HFFc6 (cell line): Measurements from ENCODE around the gene TUB. TPM values are rescaled to one million over a fixed set of nuclear protein-coding genes. Genes with fewer than 3 reads are reported as not detected.
A peak's percentile ranks its signal among the peaks of the same experiment; 100 is the strongest.

ENCODE experiments used
- DNase-seq: peaks from one replicate; pipeline ENCODE4 v3.0.0-alpha.2; 2018
- H3K27ac Mint-ChIP-seq: 2 replicates; pipeline ENCODE4 v1.8.0; 2020; ENCODE audit warnings: mild to moderate bottlenecking, mixed read lengths
- H3K27me3 Mint-ChIP-seq: 2 replicates; pipeline ENCODE4 v1.8.0; 2021; ENCODE audit warnings: mild to moderate bottlenecking, moderate library complexity, mixed read lengths; ENCODE audit not compliant: insufficient read depth
- H3K36me3 Mint-ChIP-seq: 2 replicates; pipeline ENCODE4 v1.8.0; 2021; ENCODE audit warnings: low read depth, mixed read lengths
- H3K4me1 Mint-ChIP-seq: 2 replicates; pipeline ENCODE4 v1.8.0; 2020; ENCODE audit warnings: low read depth, mixed read lengths
- H3K4me3 Mint-ChIP-seq: 2 replicates; pipeline ENCODE4 v1.8.0; 2020; ENCODE audit warnings: mild to moderate bottlenecking, moderate library complexity, mixed read lengths
- H3K9me3 Mint-ChIP-seq: 2 replicates; pipeline ENCODE4 v1.8.0; 2020; ENCODE audit warnings: mild to moderate bottlenecking, mixed read lengths
- CTCF ChIP-seq: fragments of 200-600 bp; sonication (generic); IDR thresholded peaks from 2 replicates; pipeline ENCODE4 v1.5.0; 2021; ENCODE audit warnings: antibody characterized with exemption, mild to moderate bottlenecking
- total RNA-seq, 6 experiments: library from RNA; stranded (reverse); fragmentation: NEBNext Ultra II Directional; extraction: Animal tissue kit (Norgen Biotek cat#: 25700); gene quantifications; 2 replicates in 1 of 6; 3 replicates in 5 of 6; pipeline ENCODE4 v1.2.3, GENCODE V29; 2021

The TUB gene
- total RNA-seq, 6 experiments from 2014 or later: 1.7 to 10.1 (median 1.8) TPM

DNA sequence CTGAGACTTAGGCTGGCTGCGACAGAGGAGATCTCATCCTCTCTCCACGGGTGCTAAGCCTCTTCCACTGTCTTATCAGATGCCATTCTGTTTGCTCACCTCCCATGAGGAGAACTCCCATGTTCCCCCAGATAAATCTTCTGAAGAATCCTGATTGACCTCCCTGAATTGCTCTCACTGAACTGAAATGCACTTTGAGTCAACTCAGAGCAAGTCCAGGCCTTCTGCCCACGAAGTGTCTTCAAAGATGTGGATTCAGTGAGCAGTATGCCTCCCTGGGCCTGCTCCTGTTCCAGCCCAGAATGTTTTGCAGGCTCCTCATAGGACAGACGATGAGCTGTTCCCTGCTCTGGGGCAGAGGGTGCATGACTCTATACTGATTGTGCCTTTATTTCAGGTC lies 17.4 kb downstream of the TUB start:
- Mint-ChIP-seq H3K4me3 (no peak overlapping the region; the same call in 1 of the 2 replicates), H3K27me3 (no peaks in the 10 kb centered on the region; the same call in none of the 2 replicates), H3K4me1 (peaks cover 23% of the 10 kb centered on the region), H3K27ac (peak overlapping the region; percentile 75), H3K36me3 (no peaks in the 10 kb centered on the region), H3K9me3 (no peaks in the 10 kb centered on the region)
- peak; percentile 71 for DNase-seq
- TF ChIP-seq CTCF: no peak

- DNase-seq: peak; percentile 44
- H3K9me3 Mint-ChIP-seq: no peaks in the 10 kb centered on the region
- H3K4me3 Mint-ChIP-seq: no peak overlapping the region
- H3K36me3 Mint-ChIP-seq: no peaks in the 10 kb centered on the region
- no peak for TF ChIP-seq CTCF
- H3K27me3 Mint-ChIP-seq: no peaks in the 10 kb centered on the region; the same call in none of the 2 replicates
- peak overlapping the region; percentile 75 for H3K27ac Mint-ChIP-seq
- peaks cover 23% of the 10 kb centered on the region for H3K4me1 Mint-ChIP-seq
These were observed 17.9 kb downstream of the TUB start for GRCh38 chr11:8098879-8099278.

GRCh38 chr11:8099291-8099899 lies 18.4 kb downstream of the TUB start:
- Mint-ChIP-seq H3K36me3 (no peaks in the 10 kb centered on the region), H3K27me3 (no peaks in the 10 kb centered on the region; the same call in none of the 2 replicates), H3K27ac (peak overlapping the region; percentile 75), H3K4me1 (peaks cover 23% of the 10 kb centered on the region), H3K4me3 (no peak overlapping the region), H3K9me3 (no peaks in the 10 kb centered on the region)
- TF ChIP-seq CTCF: peak; percentile 94
- DNase-seq: peak; percentile 74

DNA sequence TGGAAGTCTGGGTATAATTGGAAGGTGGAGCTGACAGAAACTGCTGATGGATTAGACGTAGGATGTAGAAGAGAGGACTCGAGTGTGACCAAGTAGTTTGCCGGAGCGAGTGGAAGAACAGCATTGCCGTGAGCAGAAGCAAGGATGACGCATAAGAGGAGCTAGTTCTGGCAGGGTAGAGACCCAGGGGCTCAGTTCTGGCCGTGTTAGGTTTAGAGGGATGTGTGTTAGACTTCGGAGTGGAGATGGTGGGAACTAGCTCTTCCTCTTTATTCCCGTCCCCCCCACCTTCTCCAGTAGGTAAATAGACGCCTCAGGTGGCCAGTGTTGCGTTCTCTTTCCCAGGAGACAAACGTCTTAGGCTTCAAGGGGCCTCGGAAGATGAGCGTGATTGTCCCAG lies 19.1 kb downstream of the TUB start:
- Mint-ChIP-seq H3K27me3 (no peaks in the 10 kb centered on the region; the same call in 1 of the 2 replicates), H3K27ac (no peak overlapping the region), H3K9me3 (no peaks in the 10 kb centered on the region), H3K4me3 (no peak overlapping the region), H3K4me1 (peaks cover 23% of the 10 kb centered on the region), H3K36me3 (no peaks in the 10 kb centered on the region)
- DNase-seq: no peak
- no peak for TF ChIP-seq CTCF

DNA sequence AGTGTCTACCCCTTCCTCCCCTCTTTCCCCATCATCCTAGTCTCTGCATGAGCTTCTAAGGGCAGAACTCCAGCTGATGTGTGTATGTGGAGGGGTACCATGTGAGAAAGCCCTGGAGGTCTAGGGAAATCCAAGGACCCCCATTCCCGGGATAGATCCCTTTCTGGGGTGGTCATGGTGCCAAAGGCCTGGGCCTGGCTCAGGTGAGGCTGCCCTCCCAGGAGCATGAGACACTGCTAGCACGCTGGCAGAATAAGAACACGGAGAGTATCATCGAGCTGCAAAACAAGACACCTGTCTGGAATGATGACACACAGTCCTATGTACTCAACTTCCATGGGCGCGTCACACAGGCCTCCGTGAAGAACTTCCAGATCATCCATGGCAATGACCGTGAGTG lies 19.6 kb downstream of the TUB start:
- Mint-ChIP-seq H3K27me3 (no peaks in the 10 kb centered on the region; the same call in 1 of the 2 replicates), H3K27ac (no peak overlapping the region), H3K36me3 (no peaks in the 10 kb centered on the region), H3K4me3 (no peak overlapping the region), H3K9me3 (no peaks in the 10 kb centered on the region), H3K4me1 (peaks cover 23% of the 10 kb centered on the region)
- TF ChIP-seq CTCF: no peak
- no peak for DNase-seq
